Activated CD8-positive, alpha-beta memory T cell treated with anti-CD3 and anti-CD28 coated beads for 48 hours (primary cell): Measurements from ENCODE around the gene DNAH2.
A peak's percentile ranks its signal among the peaks of the same experiment; 100 is the strongest.

Experiments
- DNase-seq, 3 experiments: peaks; one replicate each; pipeline ENCODE4 v3.0.0-alpha.2; 2020; ENCODE audit warnings: low read depth in 2 of 3, low spot score in 2 of 3

Gene DNAH2

GRCh38 chr17:7838090-7839075, 120.8 kb downstream of the DNAH2 start:
- DNase-seq, result no peak

GRCh38 chr17:7839190-7839875, 121.8 kb downstream of the DNAH2 start:
- no peak for DNase-seq

- no peak for DNase-seq
These were observed 122.3 kb downstream of the DNAH2 start for GRCh38 chr17:7839876-7840261.

- no peak for DNase-seq
These were observed 122.9 kb downstream of the DNAH2 start for GRCh38 chr17:7840441-7840840.

- DNase-seq, result no peak
These were observed 123.3 kb downstream of the DNAH2 start for GRCh38 chr17:7840875-7841274.

GRCh38 chr17:7841396-7841914, 123.9 kb downstream of the DNAH2 start:
- peak in 2 of 3 experiments; percentile 83 to 84 for DNase-seq

GRCh38 chr17:7841915-7842379, 124.4 kb downstream of the DNAH2 start:
- DNase-seq, result peak; percentile 72 to 88 (median 74)

GRCh38 chr17:7842380-7843256, 125.1 kb downstream of the DNAH2 start:
- DNase-seq, result peak; percentile 88 to 93 (median 88)

GRCh38 chr17:7843257-7843535, 125.7 kb downstream of the DNAH2 start:
- DNase-seq, result peak in 1 of 3 experiments; percentile 58

GRCh38 chr17:7843536-7844291, 126.2 kb downstream of the DNAH2 start:
- peak; percentile 66 to 82 (median 78) for DNase-seq

GRCh38 chr17:7844292-7845154, 127.0 kb downstream of the DNAH2 start:
- peak in 2 of 3 experiments; percentile 67 to 73 for DNase-seq

GRCh38 chr17:7845359-7846062, 128.0 kb downstream of the DNAH2 start:
- DNase-seq, result no peak

- no peak for DNase-seq
These were observed 128.7 kb downstream of the DNAH2 start for GRCh38 chr17:7846063-7846735.

GRCh38 chr17:7846765-7847661, 129.5 kb downstream of the DNAH2 start:
- no peak for DNase-seq

GRCh38 chr17:7848131-7848579, 130.6 kb downstream of the DNAH2 start:
- no peak for DNase-seq

GRCh38 chr17:7848739-7849129, 131.2 kb downstream of the DNAH2 start:
- DNase-seq, result no peak

GRCh38 chr17:7849130-7849750, 131.7 kb downstream of the DNAH2 start:
- no peak for DNase-seq
